ENCODE measurements around the gene SYT14. TPM values are rescaled to one million over a fixed set of nuclear protein-coding genes. Genes with fewer than 3 reads are reported as not detected.

SYT14 gene
- polyA plus RNA-seq, 1 donor (not counting 4 experiments of a cell fraction or from before 2014, with no cell fraction given) = 8.3 TPM

- H3K4me3 ChIP-seq (ENCODE audit: control insufficient read depth in 2 of 3, extremely low read depth in 1 of 3, insufficient read depth in 2 of 3, low read depth in 1 of 3, low read length in 3 of 3) = no peak overlapping the region
- H4K20me1 ChIP-seq (ENCODE audit: control insufficient read depth, extremely low read depth, insufficient read depth, low read length) = no peaks in the 10 kb centered on the region
- H3K27me3 ChIP-seq (ENCODE audit: control insufficient read depth, extremely low read depth, insufficient read depth, low read length) = no peaks in the 10 kb centered on the region
- TF ChIP-seq EZH2 (IDR thresholded peaks at IDR 0.05; ENCODE audit: low read length) (no peak), CTCF (optimal IDR thresholded peaks at IDR 0.05 in 1 of 3, IDR thresholded peaks at IDR 0.05 in 1 of 3, conservative IDR thresholded peaks at IDR 0.05 in 1 of 3; ENCODE audit: extremely low read depth in 1 of 3, insufficient read depth in 2 of 3, low read length in 3 of 3) (no peak)
- no peaks in the 10 kb centered on the region for H3K4me1 ChIP-seq (ENCODE audit: control insufficient read depth, extremely low read depth, insufficient read depth, low read length)
- H3K27ac ChIP-seq (ENCODE audit: control insufficient read depth, insufficient read depth, low read length) = no peak overlapping the region
- dilution Hi-C loops (cut with MboI; ENCODE audit: extremely low pct_ligation_motif_present, low sequenced_read_pairs) = no loop called here
- H3K4me2 ChIP-seq (ENCODE audit: control insufficient read depth, extremely low read depth, insufficient read depth, low read depth, low read length) = no peak overlapping the region
- no peak overlapping the region for H2AFZ ChIP-seq (ENCODE audit: control insufficient read depth, low read length)
- DNase-seq (ENCODE audit: low read depth, low spot score) = no peak
- no peaks in the 10 kb centered on the region for H3K79me2 ChIP-seq (ENCODE audit: control insufficient read depth, insufficient read depth, low read length)
- H3K9me1 ChIP-seq (ENCODE audit: control insufficient read depth, extremely low read depth, insufficient read depth, low read length) = no peaks in the 10 kb centered on the region
- no peak overlapping the region for H3K9ac ChIP-seq (ENCODE audit: control insufficient read depth, extremely low read depth, insufficient read depth, low read length)
- no peaks in the 10 kb centered on the region for H3K36me3 ChIP-seq (ENCODE audit: control insufficient read depth in 2 of 2, extremely low read depth in 1 of 2, insufficient read depth in 2 of 2, low read length in 2 of 2)
- no peak for FAIRE-seq
- no peaks in the 10 kb centered on the region for H3K9me3 ChIP-seq (ENCODE audit: control insufficient read depth, low read depth, low read length)
Measured at GRCh38 chr1:210072129-210072528, 134.1 kb downstream of the SYT14 start.

GRCh38 chr1:210072896-210073504 is 135.0 kb downstream of the SYT14 start:
- Histone ChIP-seq H3K9me3 (ENCODE audit: control insufficient read depth, low read depth, low read length) (no peaks in the 10 kb centered on the region), H3K36me3 (ENCODE audit: control insufficient read depth in 2 of 2, extremely low read depth in 1 of 2, insufficient read depth in 2 of 2, low read length in 2 of 2) (no peaks in the 10 kb centered on the region), H3K4me2 (ENCODE audit: control insufficient read depth, extremely low read depth, insufficient read depth, low read depth, low read length) (no peak overlapping the region), H3K79me2 (ENCODE audit: control insufficient read depth, insufficient read depth, low read length) (no peaks in the 10 kb centered on the region), H4K20me1 (ENCODE audit: control insufficient read depth, extremely low read depth, insufficient read depth, low read length) (no peaks in the 10 kb centered on the region), H3K4me1 (ENCODE audit: control insufficient read depth, extremely low read depth, insufficient read depth, low read length) (no peaks in the 10 kb centered on the region), H3K27me3 (ENCODE audit: control insufficient read depth, extremely low read depth, insufficient read depth, low read length) (no peaks in the 10 kb centered on the region), H3K4me3 (ENCODE audit: control insufficient read depth in 2 of 3, extremely low read depth in 1 of 3, insufficient read depth in 2 of 3, low read depth in 1 of 3, low read length in 3 of 3) (no peak overlapping the region), H3K27ac (ENCODE audit: control insufficient read depth, insufficient read depth, low read length) (no peak overlapping the region), H3K9ac (ENCODE audit: control insufficient read depth, extremely low read depth, insufficient read depth, low read length) (no peak overlapping the region), H3K9me1 (ENCODE audit: control insufficient read depth, extremely low read depth, insufficient read depth, low read length) (no peaks in the 10 kb centered on the region), H2AFZ (ENCODE audit: control insufficient read depth, low read length) (no peak overlapping the region)
- DNase-seq (ENCODE audit: low read depth, low spot score) = no peak
- FAIRE-seq = no peak
- dilution Hi-C loops (cut with MboI; ENCODE audit: extremely low pct_ligation_motif_present, low sequenced_read_pairs) = no loop called here
- TF ChIP-seq EZH2 (IDR thresholded peaks at IDR 0.05; ENCODE audit: low read length) = no peak
- TF ChIP-seq CTCF (optimal IDR thresholded peaks at IDR 0.05 in 1 of 3, IDR thresholded peaks at IDR 0.05 in 1 of 3, conservative IDR thresholded peaks at IDR 0.05 in 1 of 3; ENCODE audit: extremely low read depth in 1 of 3, insufficient read depth in 2 of 3, low read length in 3 of 3) = no peak
